T-helper 2 cell treated with Interferon-gamma antibody and Interleukin-4, amounts not matched to agents 5 μg/mL and 100 μg/mL, for 36 hours (primary cell): Measurements from ENCODE around the gene BRK1.
"Not testable (repeated sequence)": the region's sequence is repeated elsewhere in the genome, so short reads cannot be mapped to it uniquely, and the experiment has no call there.

Experiments used
- DNase-seq: peaks from one replicate; pipeline ENCODE4 v3.0.0; 2021; ENCODE audit warnings: low spot score
- H3K27ac Mint-ChIP-seq: one replicate; pipeline ENCODE4 v1.8.0; 2021; ENCODE audit warnings: mild to moderate bottlenecking, mixed read lengths
- H3K27me3 Mint-ChIP-seq: one replicate; pipeline ENCODE4 v1.8.0; 2021; ENCODE audit warnings: low read depth, mixed read lengths
- H3K36me3 Mint-ChIP-seq: one replicate; pipeline ENCODE4 v1.8.0; 2021; ENCODE audit warnings: low read depth, mixed read lengths
- H3K4me1 Mint-ChIP-seq: one replicate; pipeline ENCODE4 v1.8.0; 2021; ENCODE audit warnings: low read depth, mixed read lengths
- H3K4me3 Mint-ChIP-seq: one replicate; pipeline ENCODE4 v1.8.0; 2022; ENCODE audit warnings: mild to moderate bottlenecking, moderate library complexity, mixed read lengths
- H3K9me3 Mint-ChIP-seq: one replicate; pipeline ENCODE4 v1.8.0; 2021; ENCODE audit warnings: mixed read lengths

The BRK1 gene

GRCh38 chr3:10119376-10119775 is 3.9 kb downstream of the BRK1 start:
- no peak overlapping the region for H3K4me3 Mint-ChIP-seq
- H3K4me1 Mint-ChIP-seq = peaks cover 35% of the 10 kb centered on the region
- DNase-seq = no peak
- no peaks in the 10 kb centered on the region for H3K27me3 Mint-ChIP-seq
- no peaks in the 10 kb centered on the region for H3K9me3 Mint-ChIP-seq
- H3K36me3 Mint-ChIP-seq = peaks cover 35% of the 10 kb centered on the region
- no peak overlapping the region for H3K27ac Mint-ChIP-seq

- no peaks in the 10 kb centered on the region for H3K9me3 Mint-ChIP-seq
- H3K36me3 Mint-ChIP-seq = peaks cover 41% of the 10 kb centered on the region
- no peaks in the 10 kb centered on the region for H3K27me3 Mint-ChIP-seq
- H3K27ac Mint-ChIP-seq = no peak overlapping the region
- H3K4me1 Mint-ChIP-seq = peaks cover 34% of the 10 kb centered on the region
- no peak for DNase-seq
- H3K4me3 Mint-ChIP-seq = no peak overlapping the region
Observed at GRCh38 chr3:10121064-10121463, 5.6 kb downstream of the BRK1 start.

DNA sequence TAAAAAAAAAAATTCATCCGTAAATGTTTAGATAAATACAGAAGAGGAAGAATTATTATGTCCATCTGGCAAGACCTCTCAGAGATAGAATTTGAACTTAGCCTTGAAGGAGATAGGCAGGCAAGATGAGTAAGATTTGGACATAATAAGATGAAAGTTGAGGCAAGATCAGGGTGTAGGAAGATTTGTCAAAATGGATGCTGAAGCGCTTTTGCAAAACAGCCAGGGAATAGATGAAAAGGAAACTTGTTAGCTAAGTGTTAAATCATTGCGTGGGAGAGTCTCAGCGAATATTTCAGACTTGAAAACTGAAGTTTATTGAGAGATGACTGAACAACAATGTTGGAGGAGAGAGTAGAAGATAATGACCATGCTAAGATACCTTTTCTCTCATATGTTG is 7.2 kb downstream of the BRK1 start:
- peaks cover 24% of the 10 kb centered on the region for H3K4me1 Mint-ChIP-seq
- no peak overlapping the region for H3K4me3 Mint-ChIP-seq
- no peaks in the 10 kb centered on the region for H3K9me3 Mint-ChIP-seq
- no peak for DNase-seq
- H3K27me3 Mint-ChIP-seq = no peaks in the 10 kb centered on the region
- peaks cover 50% of the 10 kb centered on the region for H3K36me3 Mint-ChIP-seq
- peak overlapping the region; percentile 1 for H3K27ac Mint-ChIP-seq

DNA sequence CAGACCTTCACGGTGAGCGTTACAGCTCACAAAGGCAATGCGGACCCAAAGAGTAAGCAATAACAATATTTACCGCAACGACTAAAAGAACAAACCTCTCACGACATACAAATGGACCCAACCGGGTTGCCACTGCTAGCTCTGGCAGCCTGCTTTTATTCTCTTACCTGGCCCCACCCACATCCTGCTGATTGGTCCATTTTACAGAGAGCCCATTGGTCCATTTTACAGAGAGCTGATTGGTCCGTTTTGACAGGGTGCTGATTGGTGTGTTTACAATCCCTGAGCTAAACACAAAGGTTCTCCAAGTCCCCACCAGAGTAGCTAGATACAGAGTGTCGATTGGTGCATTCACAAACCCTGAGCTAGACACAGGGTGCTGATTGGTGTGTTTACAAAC is 20.4 kb downstream of the BRK1 start:
- H3K27me3 Mint-ChIP-seq, DNase-seq, H3K27ac Mint-ChIP-seq, H3K9me3 Mint-ChIP-seq, H3K36me3 Mint-ChIP-seq, H3K4me3 Mint-ChIP-seq: not testable (repeated sequence)
- peaks cover 16% of the 10 kb centered on the region for H3K4me1 Mint-ChIP-seq

- no peak overlapping the region for H3K4me3 Mint-ChIP-seq
- H3K27me3 Mint-ChIP-seq = no peaks in the 10 kb centered on the region
Observed at GRCh38 chr3:10136426-10137005, 21.0 kb downstream of the BRK1 start.

GRCh38 chr3:10137178-10137577 is 21.7 kb downstream of the BRK1 start:
- H3K36me3 Mint-ChIP-seq = no peaks in the 10 kb centered on the region
- H3K4me3 Mint-ChIP-seq = no peak overlapping the region
- no peak overlapping the region for H3K27ac Mint-ChIP-seq
- no peaks in the 10 kb centered on the region for H3K27me3 Mint-ChIP-seq
- no peak for DNase-seq
- H3K4me1 Mint-ChIP-seq = peaks cover 17% of the 10 kb centered on the region
- no peaks in the 10 kb centered on the region for H3K9me3 Mint-ChIP-seq

More at GRCh38 chr3:10136426-10137005, 21.0 kb downstream of the BRK1 start:
- DNase-seq = no peak
- H3K36me3 Mint-ChIP-seq = no peaks in the 10 kb centered on the region
- H3K27ac Mint-ChIP-seq = no peak overlapping the region
- no peaks in the 10 kb centered on the region for H3K9me3 Mint-ChIP-seq
- peaks cover 17% of the 10 kb centered on the region for H3K4me1 Mint-ChIP-seq

- peak overlapping the region; percentile 92 for H3K27ac Mint-ChIP-seq
- peaks cover 18% of the 10 kb centered on the region for H3K36me3 Mint-ChIP-seq
- H3K27me3 Mint-ChIP-seq = no peaks in the 10 kb centered on the region
- no peaks in the 10 kb centered on the region for H3K9me3 Mint-ChIP-seq
- peak overlapping the region; percentile 88 for H3K4me3 Mint-ChIP-seq
- DNase-seq = no peak
- H3K4me1 Mint-ChIP-seq = peaks cover 25% of the 10 kb centered on the region
Observed at GRCh38 chr3:10140996-10141546, 25.6 kb downstream of the BRK1 start.

- Mint-ChIP-seq H3K4me1 (peaks cover 28% of the 10 kb centered on the region), H3K27ac (peak overlapping the region; percentile 77), H3K36me3 (peaks cover 30% of the 10 kb centered on the region), H3K9me3 (no peaks in the 10 kb centered on the region), H3K4me3 (peak overlapping the region; percentile 88), H3K27me3 (no peaks in the 10 kb centered on the region)
- no peak for DNase-seq
Observed at GRCh38 chr3:10142707-10143560, 27.5 kb downstream of the BRK1 start.

DNA sequence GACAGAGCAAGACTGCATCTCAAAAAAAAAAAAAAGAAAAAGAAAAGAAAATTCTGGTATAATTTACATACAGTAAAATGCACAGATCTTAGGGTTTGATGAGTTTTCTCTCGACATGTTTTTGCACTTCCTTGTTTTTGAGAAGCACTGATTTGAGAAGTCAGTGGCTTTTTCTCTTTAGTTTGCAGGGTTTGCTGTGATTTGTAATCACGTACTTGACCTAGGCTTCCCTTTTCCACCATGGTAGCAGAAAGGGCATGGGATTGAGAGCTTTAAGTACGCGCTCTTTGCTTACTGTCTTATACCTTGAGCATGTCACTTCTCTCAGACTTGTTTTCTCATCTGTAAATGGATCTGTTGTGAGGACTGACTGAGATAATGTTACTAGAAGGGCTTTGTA is 30.2 kb downstream of the BRK1 start:
- no peak for DNase-seq
- Mint-ChIP-seq H3K4me3 (peak overlapping the region; percentile 70), H3K27ac (peak overlapping the region; percentile 27), H3K27me3 (no peaks in the 10 kb centered on the region), H3K36me3 (peaks cover 53% of the 10 kb centered on the region), H3K9me3 (no peaks in the 10 kb centered on the region), H3K4me1 (peaks cover 30% of the 10 kb centered on the region)

- no peak for DNase-seq
- H3K27me3 Mint-ChIP-seq = no peaks in the 10 kb centered on the region
- H3K4me3 Mint-ChIP-seq = no peak overlapping the region
- peaks cover 54% of the 10 kb centered on the region for H3K36me3 Mint-ChIP-seq
- no peak overlapping the region for H3K27ac Mint-ChIP-seq
- peaks cover 14% of the 10 kb centered on the region for H3K4me1 Mint-ChIP-seq
- H3K9me3 Mint-ChIP-seq = no peaks in the 10 kb centered on the region
Observed at GRCh38 chr3:10149226-10149625, 33.8 kb downstream of the BRK1 start.

- H3K9me3 Mint-ChIP-seq = no peaks in the 10 kb centered on the region
- H3K27me3 Mint-ChIP-seq = no peaks in the 10 kb centered on the region
- DNase-seq = no peak
- H3K4me3 Mint-ChIP-seq = no peak overlapping the region
- peaks cover 8% of the 10 kb centered on the region for H3K4me1 Mint-ChIP-seq
- no peak overlapping the region for H3K27ac Mint-ChIP-seq
- peaks cover 63% of the 10 kb centered on the region for H3K36me3 Mint-ChIP-seq
Observed at GRCh38 chr3:10150987-10151386, 35.5 kb downstream of the BRK1 start.

DNA sequence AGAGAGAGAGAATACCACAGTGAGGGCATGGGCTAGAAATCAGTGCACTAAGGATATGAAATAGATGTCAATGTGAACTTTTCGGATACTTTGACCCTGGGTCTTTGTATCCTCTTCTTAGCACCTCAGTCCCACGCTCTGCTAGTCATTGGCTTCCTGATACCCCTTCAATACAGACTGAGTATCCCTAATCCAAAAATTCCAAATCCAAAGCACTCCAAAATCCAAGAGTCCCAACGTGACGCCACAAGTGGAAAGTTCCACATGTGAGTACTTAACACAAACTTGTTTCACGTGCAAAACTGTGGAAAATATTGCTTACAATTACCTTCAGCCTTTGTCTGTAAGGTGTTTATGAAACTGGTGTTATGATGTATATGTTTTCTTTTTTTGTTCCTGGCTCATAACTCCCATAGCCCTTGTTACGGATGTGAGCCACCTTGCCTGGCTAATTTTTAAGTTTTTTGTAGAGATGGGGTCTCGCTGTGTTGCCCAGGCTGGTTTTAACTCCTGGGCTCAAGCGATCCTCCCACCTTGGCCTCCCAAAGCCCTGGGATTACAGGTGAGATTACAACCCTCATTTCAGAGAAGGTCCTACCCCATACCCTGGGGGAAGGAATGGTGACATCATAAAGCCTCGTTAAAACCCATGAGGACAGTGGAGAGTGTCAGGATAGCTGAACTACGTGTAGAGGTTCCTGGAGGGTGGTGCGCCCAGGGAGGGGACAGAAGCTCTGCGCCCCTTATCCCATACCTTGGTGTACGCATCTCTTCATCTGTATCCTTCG is 39.1 kb downstream of the BRK1 start:
- H3K9me3 Mint-ChIP-seq = no peaks in the 10 kb centered on the region
- no peak overlapping the region for H3K4me3 Mint-ChIP-seq
- DNase-seq = no peak
- no peak overlapping the region for H3K27ac Mint-ChIP-seq
- H3K4me1 Mint-ChIP-seq = peaks cover 3% of the 10 kb centered on the region
- no peaks in the 10 kb centered on the region for H3K27me3 Mint-ChIP-seq
- peaks cover 41% of the 10 kb centered on the region for H3K36me3 Mint-ChIP-seq

DNA sequence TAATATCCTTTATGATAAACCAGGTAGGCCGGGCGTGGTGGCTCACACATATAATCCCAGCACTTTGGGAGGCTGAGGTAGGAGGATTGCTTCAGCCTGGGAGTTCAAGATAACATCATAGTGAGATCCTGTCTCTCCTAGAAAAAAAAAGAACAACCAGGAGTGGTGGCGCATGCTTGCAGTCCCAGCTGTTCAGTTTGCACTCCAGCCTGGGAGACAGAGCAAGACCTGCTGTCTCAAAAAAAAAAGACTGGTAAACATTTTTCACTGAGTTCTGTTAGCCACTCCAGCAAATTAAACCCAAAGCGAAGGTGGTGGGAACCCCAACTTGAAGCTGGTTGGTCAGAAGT is 39.6 kb downstream of the BRK1 start:
- no peaks in the 10 kb centered on the region for H3K27me3 Mint-ChIP-seq
- H3K27ac Mint-ChIP-seq = no peak overlapping the region
- peaks cover 36% of the 10 kb centered on the region for H3K36me3 Mint-ChIP-seq
- H3K4me3 Mint-ChIP-seq = no peak overlapping the region
- no peaks in the 10 kb centered on the region for H3K9me3 Mint-ChIP-seq
- DNase-seq = no peak
- H3K4me1 Mint-ChIP-seq = peaks cover 1% of the 10 kb centered on the region

DNA sequence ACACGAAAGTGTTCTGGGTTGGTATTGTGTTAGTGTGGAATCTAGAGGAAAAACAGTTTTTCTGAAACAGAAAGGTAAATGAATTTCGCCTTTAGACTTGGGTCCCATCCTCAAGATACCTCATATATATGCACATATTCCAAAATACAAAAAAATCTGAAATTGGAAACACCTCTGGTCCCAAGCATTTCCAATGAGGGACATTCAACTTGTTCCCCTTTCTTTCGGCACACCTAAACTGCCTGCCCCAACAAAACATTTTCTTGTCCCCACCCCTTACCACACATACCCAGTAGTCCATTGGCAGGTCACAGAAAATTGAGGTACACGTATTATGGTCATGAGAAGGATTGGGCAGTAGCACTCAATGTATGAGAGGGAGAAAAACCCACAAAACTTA is 40.2 kb downstream of the BRK1 start:
- Mint-ChIP-seq H3K4me3 (no peak overlapping the region), H3K27me3 (no peaks in the 10 kb centered on the region), H3K4me1 (peaks cover 1% of the 10 kb centered on the region), H3K36me3 (peaks cover 30% of the 10 kb centered on the region), H3K27ac (no peak overlapping the region), H3K9me3 (no peaks in the 10 kb centered on the region)
- no peak for DNase-seq
